NCI-H226 (cell line): ENCODE measurements around the gene MOSPD3.

Experiments
- DNase-seq: peaks from one replicate; pipeline ENCODE4 v3.0.0-alpha.2; 2015

MOSPD3 gene

GRCh38 chr7:100595188-100595587, 17.2 kb upstream of the MOSPD3 start:
- DNase-seq: no peak

- no peak for DNase-seq
Observed at GRCh38 chr7:100598425-100598824, 13.9 kb upstream of the MOSPD3 start.

GRCh38 chr7:100599911-100600729, 12.2 kb upstream of the MOSPD3 start:
- no peak for DNase-seq

GRCh38 chr7:100600730-100601038, 11.7 kb upstream of the MOSPD3 start:
- no peak for DNase-seq

GRCh38 chr7:100602889-100603725, 9.2 kb upstream of the MOSPD3 start:
- no peak for DNase-seq

- DNase-seq: no peak
Observed at GRCh38 chr7:100603726-100604027, 8.7 kb upstream of the MOSPD3 start.

- peak; percentile 65 for DNase-seq
Observed at GRCh38 chr7:100604028-100604975, 8.0 kb upstream of the MOSPD3 start.

- DNase-seq: no peak
Observed at GRCh38 chr7:100604976-100605911, 7.1 kb upstream of the MOSPD3 start.

GRCh38 chr7:100606313-100606712, 6.0 kb upstream of the MOSPD3 start:
- no peak for DNase-seq

- DNase-seq: no peak
Observed at GRCh38 chr7:100607111-100607510, 5.2 kb upstream of the MOSPD3 start.

- DNase-seq: no peak
Observed at GRCh38 chr7:100609958-100610357, 2.4 kb upstream of the MOSPD3 start.

- no peak for DNase-seq
Observed at GRCh38 chr7:100612730-100613390, 520 bp downstream of the MOSPD3 start.

- DNase-seq: no peak
Observed at GRCh38 chr7:100613412-100614175, 1.3 kb downstream of the MOSPD3 start.

- DNase-seq: no peak
Observed at GRCh38 chr7:100614308-100614861, 2.0 kb downstream of the MOSPD3 start.

GRCh38 chr7:100620239-100620638, 7.9 kb downstream of the MOSPD3 start:
- DNase-seq: no peak

GRCh38 chr7:100620804-100621203, 8.5 kb downstream of the MOSPD3 start:
- DNase-seq: no peak

GRCh38 chr7:100621554-100621953, 9.2 kb downstream of the MOSPD3 start:
- DNase-seq: no peak

- no peak for DNase-seq
Observed at GRCh38 chr7:100623951-100624824, 11.8 kb downstream of the MOSPD3 start.

- DNase-seq: no peak
Observed at GRCh38 chr7:100626055-100626454, 13.7 kb downstream of the MOSPD3 start.
